GM12874 (cell line): Measurements from ENCODE around the gene SV2C.

Experiments
- CTCF ChIP-seq: IDR thresholded peaks from 2 replicates; pipeline ENCODE4 v1.5.1; 2011; ENCODE audit warnings: low read depth, mild to moderate bottlenecking, control low read depth, low read length, moderate library complexity; ENCODE audit not compliant: insufficient read depth

The SV2C gene

DNA sequence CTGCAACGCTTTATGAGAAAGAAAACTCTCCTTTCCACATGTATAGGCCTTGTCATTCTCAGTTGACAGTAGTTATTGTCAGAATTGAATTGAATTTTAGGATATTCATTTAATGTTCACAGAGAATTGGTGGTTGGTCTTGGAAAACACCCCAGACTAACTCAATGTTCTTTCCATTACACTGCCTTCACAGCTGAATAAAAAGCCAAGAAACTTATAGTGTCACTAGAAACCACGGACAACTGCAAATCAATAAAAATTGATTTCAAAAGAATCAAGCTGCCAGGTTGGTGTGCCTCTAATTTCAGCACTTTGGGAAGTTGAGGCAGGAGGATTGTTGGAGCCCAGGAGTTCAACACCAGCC lies 281.0 kb downstream of the SV2C start:
- no peak for TF ChIP-seq CTCF

GRCh38 chr5:76365561-76365960 lies 282.4 kb downstream of the SV2C start:
- TF ChIP-seq CTCF, result no peak

- no peak for TF ChIP-seq CTCF
These were observed 283.4 kb downstream of the SV2C start for GRCh38 chr5:76366596-76366995.

GRCh38 chr5:76367623-76368371 lies 284.6 kb downstream of the SV2C start:
- TF ChIP-seq CTCF, result no peak

DNA sequence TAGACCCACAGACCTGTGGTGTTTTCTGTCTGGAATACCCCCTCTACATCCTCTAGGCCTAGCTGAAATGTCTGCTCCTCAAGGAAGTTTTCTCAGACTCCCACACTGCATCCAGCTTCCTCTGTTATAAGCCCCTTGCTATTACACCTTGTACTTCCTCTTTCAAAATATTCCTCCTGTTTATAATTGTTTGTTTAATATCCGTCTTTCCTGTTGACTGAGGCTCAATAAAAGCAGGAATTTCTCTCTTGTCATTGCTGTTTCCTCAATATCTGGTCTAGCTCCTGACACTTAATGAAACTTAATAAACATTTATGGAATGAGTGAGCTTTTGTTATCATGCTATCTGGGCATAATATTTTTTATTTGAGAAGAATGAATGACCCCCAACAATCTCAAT lies 285.8 kb downstream of the SV2C start:
- no peak for TF ChIP-seq CTCF

- no peak for TF ChIP-seq CTCF
These were observed 288.8 kb downstream of the SV2C start for GRCh38 chr5:76371960-76372322.

DNA sequence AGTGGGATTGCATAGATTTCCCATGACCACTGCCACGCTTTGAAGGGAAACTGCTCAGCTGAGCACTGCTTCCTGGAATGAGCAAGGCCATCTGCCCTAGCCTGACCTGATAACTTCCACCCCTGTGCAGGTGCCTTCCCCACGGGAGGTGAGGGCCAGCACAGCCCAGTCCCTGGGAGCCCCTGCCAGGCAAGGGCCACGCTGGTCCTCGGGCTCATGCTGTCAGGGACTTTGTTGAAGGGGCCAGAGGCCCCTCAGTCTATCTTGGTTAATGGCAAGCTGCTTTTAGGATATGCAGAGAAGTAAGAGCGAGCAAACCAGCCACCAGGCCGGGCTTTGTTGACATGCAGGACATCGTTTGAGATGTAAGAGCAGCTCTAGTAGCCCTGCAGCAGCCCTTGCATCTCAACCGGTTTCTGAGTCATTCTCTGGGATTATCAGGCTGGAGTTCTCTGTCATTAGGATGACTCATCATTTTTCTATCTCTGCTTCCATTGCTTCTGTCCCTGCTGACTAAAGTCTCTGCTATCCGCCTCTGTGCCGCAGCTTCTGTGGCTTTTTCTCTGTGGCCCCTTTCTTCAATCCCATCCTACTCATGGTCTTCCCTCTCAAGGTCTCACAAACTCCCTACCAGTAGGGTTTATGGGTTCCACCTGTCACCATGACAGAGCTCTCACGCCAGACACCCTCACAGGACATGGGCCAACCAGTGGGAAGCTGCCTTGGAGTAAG lies 289.3 kb downstream of the SV2C start:
- no peak for TF ChIP-seq CTCF
